SJCRH30 (cell line): ENCODE results near the gene SCYGR3. TPM values are rescaled to one million over a fixed set of nuclear protein-coding genes. Genes with fewer than 3 reads are reported as not detected.

Experiments
- DNase-seq, 2 experiments: peaks; one replicate each; pipeline ENCODE4 v3.0.0-alpha.2; 2015 to 2020
- H3K27ac ChIP-seq: fragments of 250-450 bp; sonication (Bioruptor Pico); 2 replicates; pipeline ENCODE4 v1.5.1; 2020; ENCODE audit warnings: mild to moderate bottlenecking, moderate library complexity
- H3K27me3 ChIP-seq: fragments of 250-450 bp; sonication (Bioruptor Pico); 2 replicates; pipeline ENCODE4 v1.5.1; 2020; ENCODE audit warnings: mild to moderate bottlenecking, moderate library complexity
- H3K36me3 ChIP-seq: fragments of 250-450 bp; sonication (Bioruptor Pico); 2 replicates; pipeline ENCODE4 v1.5.1; 2020; ENCODE audit warnings: mild to moderate bottlenecking, moderate library complexity
- H3K4me1 ChIP-seq: fragments of 250-450 bp; sonication (Bioruptor Pico); 2 replicates; pipeline ENCODE4 v1.5.1; 2020; ENCODE audit warnings: mild to moderate bottlenecking, moderate library complexity
- H3K4me3 ChIP-seq: fragments of 250-450 bp; sonication (Bioruptor Pico); 2 replicates; pipeline ENCODE4 v1.5.1; 2020; ENCODE audit warnings: mild to moderate bottlenecking, moderate library complexity
- H3K9me3 ChIP-seq: fragments of 250-450 bp; sonication (Bioruptor Pico); replicated peaks from 2 replicates; pipeline ENCODE4 v1.5.1; 2020; ENCODE audit warnings: mild to moderate bottlenecking, moderate library complexity
- total RNA-seq: library from RNA; depleted of rRNA; stranded (reverse); fragments of >200 nt; shearing (Covaris generic); gene quantifications from 2 replicates; pipeline ENCODE4 v1.2.3, GENCODE V29; 2014

The SCYGR3 gene
- total RNA-seq, 1 experiment from 2014 or later: not detected

- H3K27ac ChIP-seq: no peak overlapping the region
- peaks cover 3% of the 10 kb centered on the region for H3K27me3 ChIP-seq
- no peaks in the 10 kb centered on the region for H3K9me3 ChIP-seq
- no peak overlapping the region for H3K4me3 ChIP-seq
- no peak for DNase-seq
- H3K4me1 ChIP-seq: no peaks in the 10 kb centered on the region
- H3K36me3 ChIP-seq: no peaks in the 10 kb centered on the region
Measured at GRCh38 chr2:227625420-227625819, 10.8 kb upstream of the SCYGR3 start.

GRCh38 chr2:227623226-227623625, 8.6 kb upstream of the SCYGR3 start:
- H3K27me3 ChIP-seq: peaks cover 3% of the 10 kb centered on the region
- no peak overlapping the region for H3K4me3 ChIP-seq
- no peak for DNase-seq
- no peaks in the 10 kb centered on the region for H3K9me3 ChIP-seq
- no peaks in the 10 kb centered on the region for H3K4me1 ChIP-seq
- H3K36me3 ChIP-seq: no peaks in the 10 kb centered on the region
- H3K27ac ChIP-seq: no peak overlapping the region

- Histone ChIP-seq H3K9me3 (no peaks in the 10 kb centered on the region), H3K4me3 (no peak within 1 kb of the TSS), H3K4me1 (no peaks in the 10 kb centered on the region), H3K27me3 (peaks cover 11% of the 10 kb centered on the region; the same call in 1 of the 2 replicates), H3K27ac (no peak within 1 kb of the TSS), H3K36me3 (no peaks in the 10 kb centered on the region)
- no peak for DNase-seq
Measured at GRCh38 chr2:227617316-227618230, 2.9 kb upstream of the SCYGR3 start, which contains the start of gene SCYGR4. Gene SCYGR4, plus strand, starts transcription at chr2:227617498. Its CDS starts 0 bp downstream, at chr2:227617498.

GRCh38 chr2:227616631-227617030, 2.0 kb upstream of the SCYGR3 start:
- Histone ChIP-seq H3K36me3 (no peaks in the 10 kb centered on the region), H3K4me1 (no peaks in the 10 kb centered on the region), H3K27me3 (peaks cover 11% of the 10 kb centered on the region; the same call in 1 of the 2 replicates), H3K9me3 (no peaks in the 10 kb centered on the region), H3K27ac (no peak overlapping the region), H3K4me3 (no peak overlapping the region)
- DNase-seq: no peak

- no peak for DNase-seq
- Histone ChIP-seq H3K27ac (no peak overlapping the region), H3K9me3 (no peaks in the 10 kb centered on the region), H3K4me1 (no peaks in the 10 kb centered on the region), H3K27me3 (peaks cover 8% of the 10 kb centered on the region; the same call in 1 of the 2 replicates), H3K36me3 (no peaks in the 10 kb centered on the region), H3K4me3 (no peak overlapping the region)
Measured at GRCh38 chr2:227615906-227616305, 1.3 kb upstream of the SCYGR3 start.

- Histone ChIP-seq H3K4me1 (no peaks in the 10 kb centered on the region), H3K27ac (no peak overlapping the region), H3K36me3 (no peaks in the 10 kb centered on the region), H3K4me3 (no peak overlapping the region), H3K27me3 (peaks cover 8% of the 10 kb centered on the region; the same call in 1 of the 2 replicates), H3K9me3 (no peaks in the 10 kb centered on the region)
- no peak for DNase-seq
Measured at GRCh38 chr2:227615181-227615580, 541 bp upstream of the SCYGR3 start.

- Histone ChIP-seq H3K36me3 (no peaks in the 10 kb centered on the region), H3K27ac (no peak overlapping the region), H3K4me1 (no peaks in the 10 kb centered on the region), H3K4me3 (no peak overlapping the region), H3K27me3 (peaks cover 8% of the 10 kb centered on the region; the same call in 1 of the 2 replicates), H3K9me3 (no peaks in the 10 kb centered on the region)
- no peak for DNase-seq
Measured at GRCh38 chr2:227614246-227614645, 394 bp downstream of the SCYGR3 start.

- no peaks in the 10 kb centered on the region for H3K4me1 ChIP-seq
- no peak overlapping the region for H3K27ac ChIP-seq
- DNase-seq: no peak
- no peaks in the 10 kb centered on the region for H3K36me3 ChIP-seq
- peaks cover 8% of the 10 kb centered on the region; the same call in 1 of the 2 replicates for H3K27me3 ChIP-seq
- H3K4me3 ChIP-seq: no peak overlapping the region
- no peaks in the 10 kb centered on the region for H3K9me3 ChIP-seq
Measured at GRCh38 chr2:227613272-227613660, 1.4 kb downstream of the SCYGR3 start.

GRCh38 chr2:227612546-227613271, 1.9 kb downstream of the SCYGR3 start:
- Histone ChIP-seq H3K36me3 (no peaks in the 10 kb centered on the region), H3K9me3 (no peaks in the 10 kb centered on the region), H3K27ac (no peak overlapping the region), H3K27me3 (peaks cover 8% of the 10 kb centered on the region; the same call in 1 of the 2 replicates), H3K4me1 (no peaks in the 10 kb centered on the region), H3K4me3 (no peak overlapping the region)
- no peak for DNase-seq

- Histone ChIP-seq H3K27ac (no peak overlapping the region), H3K27me3 (no peaks in the 10 kb centered on the region)
- no peak for DNase-seq
Measured at GRCh38 chr2:227610123-227610522, 4.5 kb downstream of the SCYGR3 start.

GRCh38 chr2:227608561-227609338, 5.9 kb downstream of the SCYGR3 start:
- Histone ChIP-seq H3K9me3 (no peaks in the 10 kb centered on the region), H3K36me3 (no peaks in the 10 kb centered on the region), H3K4me3 (no peak overlapping the region), H3K27me3 (no peaks in the 10 kb centered on the region), H3K4me1 (no peaks in the 10 kb centered on the region), H3K27ac (no peak overlapping the region)
- DNase-seq: no peak

More at GRCh38 chr2:227610123-227610522, 4.5 kb downstream of the SCYGR3 start:
- Histone ChIP-seq H3K9me3 (no peaks in the 10 kb centered on the region), H3K4me3 (no peak overlapping the region), H3K4me1 (no peaks in the 10 kb centered on the region), H3K36me3 (no peaks in the 10 kb centered on the region)

GRCh38 chr2:227607941-227608340, 6.7 kb downstream of the SCYGR3 start:
- Histone ChIP-seq H3K36me3 (no peaks in the 10 kb centered on the region), H3K4me1 (no peaks in the 10 kb centered on the region), H3K4me3 (no peak overlapping the region), H3K9me3 (no peaks in the 10 kb centered on the region), H3K27me3 (no peaks in the 10 kb centered on the region), H3K27ac (no peak overlapping the region)
- DNase-seq: no peak

- DNase-seq: no peak
- Histone ChIP-seq H3K4me1 (no peaks in the 10 kb centered on the region), H3K27me3 (no peaks in the 10 kb centered on the region), H3K4me3 (no peak overlapping the region), H3K36me3 (no peaks in the 10 kb centered on the region), H3K9me3 (no peaks in the 10 kb centered on the region), H3K27ac (no peak overlapping the region)
Measured at GRCh38 chr2:227606476-227606875, 8.2 kb downstream of the SCYGR3 start.

GRCh38 chr2:227602358-227602757, 12.3 kb downstream of the SCYGR3 start:
- no peak overlapping the region for H3K27ac ChIP-seq
- no peak overlapping the region for H3K4me3 ChIP-seq
- DNase-seq: no peak
- no peaks in the 10 kb centered on the region for H3K9me3 ChIP-seq
- no peaks in the 10 kb centered on the region for H3K27me3 ChIP-seq
- no peaks in the 10 kb centered on the region for H3K36me3 ChIP-seq
- no peaks in the 10 kb centered on the region for H3K4me1 ChIP-seq
